Mammary epithelial cell (primary cell): ENCODE measurements around the gene ESRRB.

Experiments used
- CTCF ChIP-seq, 2 donors: IDR thresholded peaks in 1 of 2; conservative IDR thresholded peaks in 1 of 2; 2 replicates each; pipeline ENCODE4 v1.5.1; 2011 to 2012; ENCODE audit warnings: inconsistent platforms in 2 of 2, low read length in 2 of 2, mild to moderate bottlenecking in 2 of 2, control low read depth in 1 of 2, low read depth in 1 of 2; ENCODE audit not compliant: insufficient read depth in 1 of 2; ENCODE audit errors: extremely low read depth in 1 of 2
- EZH2 ChIP-seq: IDR thresholded peaks from 2 replicates; pipeline ENCODE4 v1.6.1; 2012; ENCODE audit warnings: low read length, inconsistent platforms, borderline replicate concordance

- TF ChIP-seq EZH2 (no peak), CTCF (conservative IDR thresholded peaks at IDR 0.05 in 1 of 2, IDR thresholded peaks at IDR 0.05 in 1 of 2; ENCODE audit: extremely low read depth in 1 of 2, insufficient read depth in 1 of 2, low read depth in 1 of 2, low read length in 2 of 2) (no peak)
Measured at GRCh38 chr14:76525106-76525821, 149.3 kb downstream of the ESRRB start.
